Activated CD4-positive, alpha-beta memory T cell treated with anti-CD3 and anti-CD28 coated beads, Interleukin-2, amount 10 ng/mL, durations not matched to agents 7 days and 5 days (primary cell): Measurements from ENCODE around the gene TBRG4. TPM values are rescaled to one million over a fixed set of nuclear protein-coding genes. Genes with fewer than 3 reads are reported as not detected.

ENCODE experiments used
- CTCF ChIA-PET: fragments of 350-600 bp; sonication (Branson Sonifier 250); formaldehyde crosslinking; loops from one replicate; lab custom pipeline; 2021; ENCODE audit warnings: antibody characterized with exemption, inconsistent platforms; lab: Charles Lee
- POLR2A ChIA-PET: fragments of 350-600 bp; sonication (Branson Sonifier 250); formaldehyde crosslinking; loops from one replicate; lab custom pipeline; 2021; ENCODE audit warnings: antibody characterized with exemption; lab: Charles Lee
- DNase-seq: peaks from one replicate; pipeline ENCODE4 v3.0.0-alpha.2; 2020
- H3K27ac Mint-ChIP-seq: one replicate; pipeline ENCODE4 v1.8.0; 2021; ENCODE audit warnings: mild to moderate bottlenecking, mixed read lengths
- H3K27me3 Mint-ChIP-seq: one replicate; pipeline ENCODE4 v1.8.0; 2021; ENCODE audit warnings: mixed read lengths
- H3K36me3 Mint-ChIP-seq: one replicate; pipeline ENCODE4 v1.8.0; 2021; ENCODE audit warnings: low read depth, mixed read lengths
- H3K4me1 Mint-ChIP-seq: one replicate; pipeline ENCODE4 v1.8.0; 2021; ENCODE audit warnings: mixed read lengths
- H3K4me3 Mint-ChIP-seq: one replicate; pipeline ENCODE4 v1.8.0; 2021; ENCODE audit warnings: mild to moderate bottlenecking, mixed read lengths
- H3K9me3 Mint-ChIP-seq: one replicate; pipeline ENCODE4 v1.8.0; 2021; ENCODE audit warnings: mixed read lengths
- total RNA-seq, 2 experiments: library from RNA; stranded (reverse); gene quantifications; one replicate each; pipeline ENCODE4 v1.2.3, GENCODE V29; 2021

The TBRG4 gene
- total RNA-seq, 2 experiments from 2014 or later: 98.8 to 103 TPM

- no peaks in the 10 kb centered on the region for H3K27me3 Mint-ChIP-seq
- H3K9me3 Mint-ChIP-seq: no peaks in the 10 kb centered on the region
- H3K36me3 Mint-ChIP-seq: peaks cover 80% of the 10 kb centered on the region
- ChIA-PET POLR2A (interaction anchor here (0.6 kb wide), 1 partner anchor 85 kb away, joined by 3 read pairs; no protein-coding TSS in a partner anchor), CTCF (no interaction called here)
- H3K27ac Mint-ChIP-seq: no peak overlapping the region
- no peak for DNase-seq
- H3K4me3 Mint-ChIP-seq: no peak overlapping the region
- peaks cover 58% of the 10 kb centered on the region for H3K4me1 Mint-ChIP-seq
These were observed 47.3 kb downstream of the TBRG4 start for GRCh38 chr7:45064047-45064725.

DNA sequence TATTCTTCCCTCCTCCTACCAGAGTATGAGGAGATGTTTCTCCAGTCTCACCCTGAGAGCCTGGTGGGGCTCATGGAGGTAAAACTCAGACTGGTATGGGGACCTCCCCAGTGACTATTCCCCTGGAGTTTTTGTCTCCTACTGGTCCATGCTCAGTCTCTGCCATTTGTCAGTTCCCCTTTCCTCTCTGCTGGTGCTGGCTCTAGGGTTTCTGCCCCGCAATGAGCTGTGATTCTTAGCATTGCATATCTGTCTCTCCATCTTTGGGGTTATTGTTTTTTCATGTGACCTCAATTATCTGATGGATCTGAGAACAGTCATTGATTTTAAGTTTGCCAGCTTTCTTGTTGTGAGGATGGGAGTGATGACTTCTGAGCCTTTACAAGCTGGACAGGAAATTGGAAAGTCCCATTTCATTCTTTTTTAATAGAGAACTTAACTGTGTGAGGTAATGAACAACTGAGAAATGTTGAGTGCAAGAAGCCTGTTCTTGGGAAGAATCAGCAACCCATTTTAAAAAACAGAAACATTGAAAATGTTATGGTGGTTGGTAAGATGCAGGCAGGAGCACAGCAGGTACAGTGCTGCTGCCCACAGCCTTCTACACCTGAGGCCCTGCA, 49.6 kb downstream of the TBRG4 start:
- DNase-seq: no peak
- H3K9me3 Mint-ChIP-seq: no peaks in the 10 kb centered on the region
- ChIA-PET POLR2A (interaction anchor here (0.6 to 1.2 kb wide), 3 partner anchors 49 to 97 kb away, joined by 3 read pairs; partner anchors contain the start of gene TBRG4), CTCF (interaction anchor here (1.5 to 2.6 kb wide), 2 partner anchors 75 to 88 kb away, joined by 3 to 9 read pairs; no protein-coding TSS in a partner anchor)
- no peak overlapping the region for H3K4me3 Mint-ChIP-seq
- no peaks in the 10 kb centered on the region for H3K27me3 Mint-ChIP-seq
- peak overlapping the region; percentile 28 for H3K27ac Mint-ChIP-seq
- H3K4me1 Mint-ChIP-seq: peaks cover 53% of the 10 kb centered on the region
- peaks cover 79% of the 10 kb centered on the region for H3K36me3 Mint-ChIP-seq

DNA sequence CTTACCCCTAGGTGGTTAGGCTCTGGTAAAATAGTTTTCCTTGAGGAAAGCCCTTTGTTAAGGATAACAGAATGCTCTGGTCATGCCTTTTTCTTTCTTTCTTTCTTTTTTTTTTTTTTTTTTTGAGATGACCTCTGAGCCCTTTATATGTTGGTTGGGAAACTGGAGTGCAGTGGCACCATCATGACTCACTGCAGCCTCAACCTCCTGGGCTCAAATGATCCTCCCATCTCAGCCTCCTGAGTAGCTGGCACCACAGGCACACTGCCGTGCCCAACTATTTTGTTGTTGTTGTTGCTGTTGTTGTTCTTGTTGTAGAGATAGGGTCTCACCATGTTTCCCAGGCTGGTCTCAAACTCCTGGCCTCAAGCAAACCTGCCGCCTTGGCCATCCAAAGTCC, 50.1 kb downstream of the TBRG4 start:
- ChIA-PET CTCF (interaction anchor here (2.6 kb wide), 1 partner anchor 88 kb away, joined by 9 read pairs; no protein-coding TSS in a partner anchor), POLR2A (no interaction called here)
- peaks cover 51% of the 10 kb centered on the region for H3K4me1 Mint-ChIP-seq
- no peaks in the 10 kb centered on the region for H3K9me3 Mint-ChIP-seq
- peaks cover 78% of the 10 kb centered on the region for H3K36me3 Mint-ChIP-seq
- no peak for DNase-seq
- no peaks in the 10 kb centered on the region for H3K27me3 Mint-ChIP-seq
- peak overlapping the region; percentile 28 for H3K27ac Mint-ChIP-seq
- H3K4me3 Mint-ChIP-seq: no peak overlapping the region

- peaks cover 78% of the 10 kb centered on the region for H3K36me3 Mint-ChIP-seq
- no peak overlapping the region for H3K27ac Mint-ChIP-seq
- no peak overlapping the region for H3K4me3 Mint-ChIP-seq
- H3K4me1 Mint-ChIP-seq: peaks cover 42% of the 10 kb centered on the region
- CTCF ChIA-PET: no interaction called here
- H3K27me3 Mint-ChIP-seq: no peaks in the 10 kb centered on the region
- POLR2A ChIA-PET: interaction anchor here (1.0 kb wide), 1 partner anchor 9 kb away, joined by 3 read pairs; no protein-coding TSS in a partner anchor
- no peaks in the 10 kb centered on the region for H3K9me3 Mint-ChIP-seq
- DNase-seq: no peak
These were observed 51.2 kb downstream of the TBRG4 start for GRCh38 chr7:45060295-45060694.

- POLR2A ChIA-PET: interaction anchor here (0.6 to 0.7 kb wide), 2 partner anchors 9 to 163 kb away, joined by 4 to 7 read pairs; no protein-coding TSS in a partner anchor
- H3K4me3 Mint-ChIP-seq: no peak overlapping the region
- H3K27me3 Mint-ChIP-seq: no peaks in the 10 kb centered on the region
- H3K4me1 Mint-ChIP-seq: peaks cover 44% of the 10 kb centered on the region
- DNase-seq: no peak
- H3K9me3 Mint-ChIP-seq: no peaks in the 10 kb centered on the region
- no peak overlapping the region for H3K27ac Mint-ChIP-seq
- CTCF ChIA-PET: no interaction called here
- peaks cover 77% of the 10 kb centered on the region for H3K36me3 Mint-ChIP-seq
These were observed 53.6 kb downstream of the TBRG4 start for GRCh38 chr7:45057878-45058277.

DNA sequence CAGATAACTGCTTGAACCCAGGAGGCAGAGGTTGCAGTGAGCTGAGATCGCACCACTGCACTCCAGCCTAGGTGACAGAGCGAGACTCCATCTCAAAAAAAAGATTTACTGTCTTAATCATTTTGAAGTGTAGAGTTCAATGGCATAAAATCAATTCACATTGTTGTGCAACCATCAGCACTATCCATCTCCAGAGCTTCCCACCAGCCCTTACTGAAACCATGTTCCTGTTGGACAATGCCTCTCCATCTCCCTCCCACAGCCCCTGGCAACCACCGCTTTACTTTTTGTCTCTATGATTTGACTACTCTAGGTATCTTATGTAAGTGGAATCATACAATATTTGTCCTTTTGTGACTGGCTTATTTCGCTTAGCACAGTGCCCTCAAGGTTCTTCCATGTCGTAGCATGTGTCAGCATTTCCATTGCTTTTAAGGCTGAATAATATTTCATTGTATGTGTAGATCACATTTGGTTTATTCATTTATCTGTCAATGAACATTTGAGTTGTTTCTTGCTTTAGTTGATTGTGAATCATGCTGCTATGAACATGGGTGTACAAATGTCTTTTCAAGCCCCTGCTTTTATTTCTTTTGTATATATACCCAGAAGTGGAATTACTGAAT, 55.8 kb downstream of the TBRG4 start:
- no peak for DNase-seq
- Mint-ChIP-seq H3K27me3 (no peaks in the 10 kb centered on the region), H3K4me3 (no peak overlapping the region), H3K27ac (no peak overlapping the region), H3K9me3 (no peaks in the 10 kb centered on the region), H3K4me1 (peaks cover 26% of the 10 kb centered on the region), H3K36me3 (peaks cover 77% of the 10 kb centered on the region)
- ChIA-PET CTCF (interaction anchor here (1.3 kb wide), 1 partner anchor 13 kb away, joined by 3 read pairs; no protein-coding TSS in a partner anchor), POLR2A (interaction anchor here (1.2 kb wide), 1 partner anchor 20 kb away, joined by 3 read pairs; no protein-coding TSS in a partner anchor)

- H3K27me3 Mint-ChIP-seq: no peaks in the 10 kb centered on the region
- no peaks in the 10 kb centered on the region for H3K9me3 Mint-ChIP-seq
- no peak overlapping the region for H3K27ac Mint-ChIP-seq
- no peak for DNase-seq
- ChIA-PET POLR2A (interaction anchor here (0.9 to 1.2 kb wide), 2 partner anchors 19 to 54 kb away, joined by 3 read pairs; no protein-coding TSS in a partner anchor), CTCF (interaction anchor here (1.3 kb wide), 1 partner anchor 14 kb away, joined by 3 read pairs; no protein-coding TSS in a partner anchor)
- H3K4me3 Mint-ChIP-seq: no peak overlapping the region
- peaks cover 77% of the 10 kb centered on the region for H3K36me3 Mint-ChIP-seq
- peaks cover 21% of the 10 kb centered on the region for H3K4me1 Mint-ChIP-seq
These were observed 56.5 kb downstream of the TBRG4 start for GRCh38 chr7:45055016-45055415.

- H3K4me3 Mint-ChIP-seq: no peak overlapping the region
- ChIA-PET CTCF (interaction anchor here (1.3 kb wide), 1 partner anchor 15 kb away, joined by 3 read pairs; no protein-coding TSS in a partner anchor), POLR2A (interaction anchor here (0.7 to 0.9 kb wide), 2 partner anchors 53 to 84 kb away, joined by 3 read pairs; no protein-coding TSS in a partner anchor)
- H3K27me3 Mint-ChIP-seq: no peaks in the 10 kb centered on the region
- H3K9me3 Mint-ChIP-seq: no peaks in the 10 kb centered on the region
- H3K4me1 Mint-ChIP-seq: peaks cover 20% of the 10 kb centered on the region
- H3K27ac Mint-ChIP-seq: no peak overlapping the region
- DNase-seq: no peak
- peaks cover 75% of the 10 kb centered on the region for H3K36me3 Mint-ChIP-seq
These were observed 57.1 kb downstream of the TBRG4 start for GRCh38 chr7:45054442-45054841.

DNA sequence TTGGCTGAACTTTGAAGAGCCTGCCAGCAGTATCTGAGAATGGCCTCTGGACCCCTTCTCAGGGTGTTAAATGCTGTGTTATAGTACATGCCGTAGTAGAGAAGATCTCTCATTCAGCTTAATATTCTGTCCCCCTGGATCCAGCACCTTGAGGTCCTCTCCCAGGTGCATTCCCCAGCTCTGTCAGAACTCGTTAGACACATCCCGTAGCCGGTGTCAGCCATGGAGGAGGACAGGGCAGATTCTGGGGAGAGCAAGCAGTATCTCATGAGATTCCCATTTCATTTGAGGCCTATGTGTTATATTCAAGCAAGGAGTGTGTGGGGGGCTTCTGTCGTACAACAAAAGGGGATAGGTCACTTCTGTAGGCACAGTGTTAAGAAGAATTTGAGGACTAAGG, 57.6 kb downstream of the TBRG4 start:
- no peak overlapping the region for H3K4me3 Mint-ChIP-seq
- CTCF ChIA-PET: no interaction called here
- H3K4me1 Mint-ChIP-seq: peaks cover 20% of the 10 kb centered on the region
- H3K9me3 Mint-ChIP-seq: no peaks in the 10 kb centered on the region
- no peak overlapping the region for H3K27ac Mint-ChIP-seq
- POLR2A ChIA-PET: interaction anchor here (0.5 to 1.2 kb wide), 5 partner anchors 53 to 97 kb away, joined by 3 read pairs; partner anchors contain the start of gene CCM2
- peaks cover 78% of the 10 kb centered on the region for H3K36me3 Mint-ChIP-seq
- DNase-seq: no peak
- no peaks in the 10 kb centered on the region for H3K27me3 Mint-ChIP-seq

DNA sequence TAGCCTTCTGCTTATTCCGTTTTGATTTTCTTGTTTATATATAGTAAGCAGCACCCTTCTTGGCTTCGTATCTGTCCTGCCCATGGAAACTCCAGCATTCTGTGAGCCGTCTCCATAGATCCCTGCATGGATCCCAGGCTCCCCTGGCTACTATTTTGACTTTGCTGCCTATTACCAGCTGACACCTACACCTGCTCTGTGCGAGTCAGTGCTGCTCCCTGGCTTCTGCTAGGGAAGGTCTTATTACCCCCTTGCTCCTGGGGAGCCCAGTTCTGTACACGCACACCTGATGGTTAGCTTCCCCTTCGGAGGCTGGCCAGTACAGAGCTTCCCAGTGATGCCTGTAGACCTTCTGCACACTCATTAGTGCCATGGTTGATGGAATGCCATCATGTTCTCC, 58.1 kb downstream of the TBRG4 start:
- H3K27ac Mint-ChIP-seq: no peak overlapping the region

DNA sequence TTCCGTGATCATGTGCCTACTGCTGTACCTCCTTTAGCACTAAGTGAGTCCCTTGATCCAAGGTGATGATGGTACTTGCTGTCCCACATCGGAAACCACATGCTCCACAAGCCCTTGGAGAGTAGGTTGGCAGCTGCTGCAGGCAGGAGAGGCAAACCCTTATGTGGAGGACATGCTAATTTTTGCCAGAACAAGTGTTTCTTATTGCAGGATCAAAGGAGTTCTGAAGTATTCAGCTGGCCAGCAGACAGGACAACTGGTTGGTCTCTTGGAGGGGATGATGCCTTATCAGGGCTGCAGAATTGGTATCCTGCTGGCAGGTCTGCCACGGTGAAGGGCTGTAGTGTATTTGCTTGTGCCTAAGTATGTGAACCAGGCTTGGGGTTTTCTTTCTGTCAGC, 59.5 kb downstream of the TBRG4 start:
- Mint-ChIP-seq H3K9me3 (no peaks in the 10 kb centered on the region), H3K27me3 (no peaks in the 10 kb centered on the region), H3K36me3 (peaks cover 76% of the 10 kb centered on the region), H3K4me3 (no peak overlapping the region), H3K27ac (peak overlapping the region; percentile 3), H3K4me1 (peaks cover 14% of the 10 kb centered on the region)
- no peak for DNase-seq
- ChIA-PET POLR2A (interaction anchor here (0.8 to 1.1 kb wide), 3 partner anchors 16 to 204 kb away, joined by 3 to 4 read pairs (median 3); partner anchors contain the start of gene H2AZ2), CTCF (interaction anchor here (1.4 kb wide), 1 partner anchor 84 kb away, joined by 6 read pairs; no protein-coding TSS in a partner anchor)

More for the DNA sequence above, 58.1 kb downstream of the TBRG4 start:
- DNase-seq: no peak
- CTCF ChIA-PET: interaction anchor here (1.4 kb wide), 1 partner anchor 83 kb away, joined by 6 read pairs; no protein-coding TSS in a partner anchor
- Mint-ChIP-seq H3K9me3 (no peaks in the 10 kb centered on the region), H3K4me1 (peaks cover 19% of the 10 kb centered on the region), H3K36me3 (peaks cover 80% of the 10 kb centered on the region), H3K27me3 (no peaks in the 10 kb centered on the region), H3K4me3 (no peak overlapping the region)
- POLR2A ChIA-PET: interaction anchor here (0.5 to 1.2 kb wide), 4 partner anchors 53 to 98 kb away, joined by 3 read pairs; partner anchors contain the start of gene CCM2

- no peaks in the 10 kb centered on the region for H3K9me3 Mint-ChIP-seq
- CTCF ChIA-PET: no interaction called here
These were observed 61.3 kb downstream of the TBRG4 start for GRCh38 chr7:45050198-45050597.

More at GRCh38 chr7:45050198-45050597, 61.3 kb downstream of the TBRG4 start:
- no peak overlapping the region for H3K4me3 Mint-ChIP-seq
- POLR2A ChIA-PET: interaction anchor here (1.3 kb wide), 1 partner anchor 10 kb away, joined by 3 read pairs; no protein-coding TSS in a partner anchor
- DNase-seq: no peak
- no peak overlapping the region for H3K27ac Mint-ChIP-seq
- no peaks in the 10 kb centered on the region for H3K27me3 Mint-ChIP-seq
- peaks cover 79% of the 10 kb centered on the region for H3K36me3 Mint-ChIP-seq
- H3K4me1 Mint-ChIP-seq: peaks cover 16% of the 10 kb centered on the region
